GM19372 (cell line): ENCODE data around the gene OGFOD2.

ENCODE experiments used
- ATAC-seq: cut with Tn5 transposase; IDR thresholded peaks from one replicate; pipeline ENCODE4 v1.9.1; 2021; ENCODE audit warnings: mild to moderate bottlenecking, low read depth, moderate library complexity; ENCODE audit not compliant: unreplicated experiment

The OGFOD2 gene

GRCh38 chr12:123027726-123028445 lies 52.8 kb downstream of the OGFOD2 start:
- no peak for ATAC-seq

- no peak for ATAC-seq
These were observed 53.4 kb downstream of the OGFOD2 start for GRCh38 chr12:123028475-123028874.

GRCh38 chr12:123029550-123029949 lies 54.5 kb downstream of the OGFOD2 start:
- ATAC-seq: no peak
